ENCODE results near the gene MPHOSPH8.

Gene MPHOSPH8

GRCh38 chr13:19633479-19634255, at the start of gene MPHOSPH8:
Gene MPHOSPH8, plus strand, starts transcription at chr13:19633659. Its CDS starts 90 bp downstream, at chr13:19633749.
- peak; percentile 88 for DNase-seq (ENCODE audit: low read depth)

- DNase-seq (ENCODE audit: low read depth) = peak; percentile 66
Observed at GRCh38 chr13:19586904-19587634, 46.4 kb upstream of the MPHOSPH8 start.

GRCh38 chr13:19587635-19588300, 45.7 kb upstream of the MPHOSPH8 start:
- no peak for DNase-seq (ENCODE audit: low read depth)

GRCh38 chr13:19589312-19589711, 44.1 kb upstream of the MPHOSPH8 start:
- DNase-seq (ENCODE audit: low read depth) = no peak

GRCh38 chr13:19590423-19590822, 43.0 kb upstream of the MPHOSPH8 start:
- DNase-seq (ENCODE audit: low read depth) = no peak

GRCh38 chr13:19591864-19592263, 41.6 kb upstream of the MPHOSPH8 start:
- DNase-seq (ENCODE audit: low read depth) = no peak

- DNase-seq (ENCODE audit: low read depth) = no peak
Observed at GRCh38 chr13:19592657-19593180, 40.7 kb upstream of the MPHOSPH8 start.

- DNase-seq (ENCODE audit: low read depth) = no peak
Observed at GRCh38 chr13:19596086-19596485, 37.4 kb upstream of the MPHOSPH8 start.

GRCh38 chr13:19596960-19597361, 36.5 kb upstream of the MPHOSPH8 start:
- no peak for DNase-seq (ENCODE audit: low read depth)

GRCh38 chr13:19597523-19597922, 35.9 kb upstream of the MPHOSPH8 start:
- DNase-seq (ENCODE audit: low read depth) = no peak

- peak; percentile 26 for DNase-seq (ENCODE audit: low read depth)
Observed at GRCh38 chr13:19601749-19602725, 31.4 kb upstream of the MPHOSPH8 start.

- DNase-seq (ENCODE audit: low read depth) = no peak
Observed at GRCh38 chr13:19604306-19604705, 29.2 kb upstream of the MPHOSPH8 start.

GRCh38 chr13:19605161-19605955, 28.1 kb upstream of the MPHOSPH8 start:
- no peak for DNase-seq (ENCODE audit: low read depth)

- DNase-seq (ENCODE audit: low read depth) = no peak
Observed at GRCh38 chr13:19606152-19606551, 27.3 kb upstream of the MPHOSPH8 start.

- DNase-seq (ENCODE audit: low read depth) = no peak
Observed at GRCh38 chr13:19606737-19607136, 26.7 kb upstream of the MPHOSPH8 start.

- no peak for DNase-seq (ENCODE audit: low read depth)
Observed at GRCh38 chr13:19607523-19608078, 25.9 kb upstream of the MPHOSPH8 start.

GRCh38 chr13:19618977-19619376, 14.5 kb upstream of the MPHOSPH8 start:
- no peak for DNase-seq (ENCODE audit: low read depth)

- DNase-seq (ENCODE audit: low read depth) = no peak
Observed at GRCh38 chr13:19622193-19622592, 11.3 kb upstream of the MPHOSPH8 start.

GRCh38 chr13:19624265-19624664, 9.2 kb upstream of the MPHOSPH8 start:
- DNase-seq (ENCODE audit: low read depth) = no peak

- no peak for DNase-seq (ENCODE audit: low read depth)
Observed at GRCh38 chr13:19632915-19633478, 462 bp upstream of the MPHOSPH8 start.
